Erythroblast (primary cell): ENCODE measurements around the gene SAMD4A.

Experiments
- GATA1 ChIP-seq: IDR thresholded peaks from 2 replicates; pipeline ENCODE4 v1.6.1; 2011; ENCODE audit warnings: low read depth, mild to moderate bottlenecking, control low read depth, low read length, moderate library complexity
- POLR2A ChIP-seq: IDR thresholded peaks from 2 replicates; pipeline ENCODE4 v1.6.1; 2011; ENCODE audit warnings: mild to moderate bottlenecking, low read length

DNA sequence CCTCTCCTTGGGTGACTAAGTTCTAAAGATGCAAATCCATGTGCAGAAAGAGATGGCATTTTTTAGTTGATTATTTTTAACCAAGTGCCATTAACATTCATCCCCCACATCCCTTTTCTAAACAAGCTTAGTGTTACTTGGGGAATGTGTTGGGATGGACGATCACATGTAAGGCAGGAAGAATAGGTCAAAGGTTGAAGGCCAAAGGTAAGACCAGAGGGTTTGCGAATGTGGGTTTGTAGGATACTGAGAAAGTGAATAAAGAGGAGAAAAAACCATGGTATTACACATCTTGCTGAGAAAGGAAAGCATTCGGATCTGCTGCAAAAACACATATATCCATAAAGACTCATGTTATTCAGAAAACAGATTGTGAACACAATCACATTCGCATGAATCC is 224.1 kb downstream of the SAMD4A start:
- TF ChIP-seq POLR2A = no peak
- no peak for TF ChIP-seq GATA1
